Progenitor cell of endocrine pancreas (in vitro differentiated cells): ENCODE results near the gene ADD1. TPM values are rescaled to one million over a fixed set of nuclear protein-coding genes. Genes with fewer than 3 reads are reported as not detected.

ENCODE experiments used
- DNase-seq: peaks from one replicate; pipeline ENCODE4 v3.0.0; 2021; ENCODE audit warnings: low spot score; ENCODE audit not compliant: unreplicated experiment
- H3K27ac Mint-ChIP-seq: 2 replicates; pipeline ENCODE4 v1.8.0; 2021; ENCODE audit warnings: mild to moderate bottlenecking, moderate library complexity, mixed read lengths
- H3K27me3 Mint-ChIP-seq: 2 replicates; pipeline ENCODE4 v1.8.0; 2021; ENCODE audit warnings: mixed read lengths
- H3K36me3 Mint-ChIP-seq: 2 replicates; pipeline ENCODE4 v1.8.0; 2022; ENCODE audit warnings: mixed read lengths; ENCODE audit not compliant: insufficient read depth
- H3K4me1 Mint-ChIP-seq: 2 replicates; pipeline ENCODE4 v1.8.0; 2021; ENCODE audit warnings: low read depth, mixed read lengths
- H3K4me3 Mint-ChIP-seq: 2 replicates; pipeline ENCODE4 v1.8.0; 2021; ENCODE audit warnings: low read depth, mild to moderate bottlenecking, moderate library complexity, mixed read lengths
- H3K9me3 Mint-ChIP-seq: 2 replicates; pipeline ENCODE4 v1.8.0; 2021; ENCODE audit warnings: low read depth, mixed read lengths
- CTCF ChIP-seq: fragments of 200-600 bp; sonication (generic); IDR thresholded peaks from one replicate; pipeline ENCODE4 v1.5.0; 2021; ENCODE audit warnings: antibody characterized with exemption, mild to moderate bottlenecking; ENCODE audit not compliant: unreplicated experiment
- total RNA-seq: library from RNA; stranded (reverse); gene quantifications from 2 replicates; pipeline ENCODE4 v1.2.1, GENCODE V29; 2021

The ADD1 gene
- total RNA-seq, 1 donor from 2014 or later: 271 TPM

- H3K9me3 Mint-ChIP-seq: no peaks in the 10 kb centered on the region
- no peak overlapping the region for H3K4me3 Mint-ChIP-seq
- H3K36me3 Mint-ChIP-seq: peaks cover 22% of the 10 kb centered on the region
- no peak for TF ChIP-seq CTCF
- no peaks in the 10 kb centered on the region for H3K27me3 Mint-ChIP-seq
- no peak overlapping the region for H3K27ac Mint-ChIP-seq
- peaks cover 10% of the 10 kb centered on the region for H3K4me1 Mint-ChIP-seq
- no peak for DNase-seq
These were observed 43.0 kb downstream of the ADD1 start for GRCh38 chr4:2886622-2887021.

- no peak for DNase-seq
These were observed 43.7 kb downstream of the ADD1 start for GRCh38 chr4:2887343-2887742.

GRCh38 chr4:2888886-2889285 lies 45.2 kb downstream of the ADD1 start:
- Mint-ChIP-seq H3K27me3 (no peaks in the 10 kb centered on the region), H3K36me3 (peaks cover 21% of the 10 kb centered on the region), H3K27ac (no peak overlapping the region), H3K4me1 (peaks cover 10% of the 10 kb centered on the region), H3K9me3 (no peaks in the 10 kb centered on the region), H3K4me3 (no peak overlapping the region)
- DNase-seq: no peak
- no peak for TF ChIP-seq CTCF

More at GRCh38 chr4:2887343-2887742, 43.7 kb downstream of the ADD1 start:
- no peaks in the 10 kb centered on the region for H3K9me3 Mint-ChIP-seq
- no peaks in the 10 kb centered on the region for H3K27me3 Mint-ChIP-seq
- H3K4me1 Mint-ChIP-seq: peaks cover 10% of the 10 kb centered on the region
- no peak for TF ChIP-seq CTCF
- no peak overlapping the region for H3K4me3 Mint-ChIP-seq
- H3K36me3 Mint-ChIP-seq: peaks cover 24% of the 10 kb centered on the region
- H3K27ac Mint-ChIP-seq: peak overlapping the region; percentile 73

GRCh38 chr4:2891294-2891693 lies 47.6 kb downstream of the ADD1 start:
- Mint-ChIP-seq H3K27me3 (no peaks in the 10 kb centered on the region), H3K4me3 (no peak overlapping the region), H3K36me3 (peaks cover 14% of the 10 kb centered on the region), H3K4me1 (peaks cover 9% of the 10 kb centered on the region), H3K9me3 (no peaks in the 10 kb centered on the region), H3K27ac (peak overlapping the region; percentile 7)
- TF ChIP-seq CTCF: no peak
- no peak for DNase-seq

GRCh38 chr4:2893772-2894171 lies 50.1 kb downstream of the ADD1 start:
- Mint-ChIP-seq H3K4me3 (no peak overlapping the region), H3K9me3 (no peaks in the 10 kb centered on the region), H3K27me3 (no peaks in the 10 kb centered on the region), H3K4me1 (no peaks in the 10 kb centered on the region), H3K36me3 (peaks cover 19% of the 10 kb centered on the region), H3K27ac (no peak overlapping the region)
- DNase-seq: no peak
- no peak for TF ChIP-seq CTCF
